DOHH2 (cell line): Measurements from ENCODE around the gene ZBTB4.

ENCODE experiments used
- EZH2phosphoT487 ChIP-seq: fragments of 200-600 bp; sonication (generic); IDR thresholded peaks from 2 replicates; pipeline ENCODE4 v1.6.1; 2017; ENCODE audit warnings: borderline replicate concordance, mild to moderate bottlenecking, antibody characterized with exemption, low read length, moderate library complexity, mixed read lengths
- TF ChIP-seq, protein P1 (sequence below): fragments of 200-600 bp; sonication (generic); IDR thresholded peaks from one replicate; pipeline ENCODE4 v1.5.1; 2014; ENCODE audit warnings: antibody characterized with exemption, mild to moderate bottlenecking, low read depth, low read length; ENCODE audit not compliant: poor library complexity, severe bottlenecking

DNA sequence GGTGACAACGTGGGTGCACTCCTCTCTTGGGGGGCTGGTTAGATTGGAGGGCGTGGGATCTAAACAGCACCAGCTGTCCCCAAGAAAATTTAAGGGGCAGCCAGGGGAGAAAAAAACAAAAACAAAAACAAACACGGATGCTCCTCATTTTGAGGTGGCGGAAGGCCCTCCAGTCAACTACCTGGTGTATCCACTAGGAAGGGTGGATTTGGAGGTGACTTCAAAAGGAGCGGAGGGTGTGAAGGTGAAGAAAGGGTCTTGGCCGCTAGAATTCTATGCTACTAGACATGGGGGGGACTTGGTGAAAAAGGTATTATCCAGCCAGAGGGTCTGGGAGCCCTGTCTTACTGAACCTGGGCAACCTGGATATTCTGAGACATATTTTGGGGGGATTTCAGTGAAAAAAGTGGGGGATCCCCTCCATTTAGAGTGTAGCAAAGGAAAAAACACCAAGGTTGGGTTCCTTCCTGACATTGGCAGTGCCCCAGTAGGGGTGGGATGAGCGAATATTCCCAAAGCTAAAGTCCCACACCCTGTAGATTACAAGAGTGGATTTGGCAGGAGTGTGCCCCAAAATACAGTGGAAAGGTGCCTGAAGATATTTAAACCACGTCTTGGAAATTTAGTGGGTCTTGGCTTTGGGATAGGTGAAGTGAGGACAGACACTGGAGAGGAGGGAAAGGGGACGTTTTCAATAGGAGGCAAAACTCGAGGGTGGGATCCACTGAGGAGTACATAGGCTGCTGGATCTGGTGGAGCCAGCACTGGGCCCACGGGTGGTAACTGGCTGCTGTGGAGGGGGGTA lies 40.6 kb downstream of the ZBTB4 start:
- TF ChIP-seq, protein P1, sequence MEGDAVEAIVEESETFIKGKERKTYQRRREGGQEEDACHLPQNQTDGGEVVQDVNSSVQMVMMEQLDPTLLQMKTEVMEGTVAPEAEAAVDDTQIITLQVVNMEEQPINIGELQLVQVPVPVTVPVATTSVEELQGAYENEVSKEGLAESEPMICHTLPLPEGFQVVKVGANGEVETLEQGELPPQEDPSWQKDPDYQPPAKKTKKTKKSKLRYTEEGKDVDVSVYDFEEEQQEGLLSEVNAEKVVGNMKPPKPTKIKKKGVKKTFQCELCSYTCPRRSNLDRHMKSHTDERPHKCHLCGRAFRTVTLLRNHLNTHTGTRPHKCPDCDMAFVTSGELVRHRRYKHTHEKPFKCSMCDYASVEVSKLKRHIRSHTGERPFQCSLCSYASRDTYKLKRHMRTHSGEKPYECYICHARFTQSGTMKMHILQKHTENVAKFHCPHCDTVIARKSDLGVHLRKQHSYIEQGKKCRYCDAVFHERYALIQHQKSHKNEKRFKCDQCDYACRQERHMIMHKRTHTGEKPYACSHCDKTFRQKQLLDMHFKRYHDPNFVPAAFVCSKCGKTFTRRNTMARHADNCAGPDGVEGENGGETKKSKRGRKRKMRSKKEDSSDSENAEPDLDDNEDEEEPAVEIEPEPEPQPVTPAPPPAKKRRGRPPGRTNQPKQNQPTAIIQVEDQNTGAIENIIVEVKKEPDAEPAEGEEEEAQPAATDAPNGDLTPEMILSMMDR = no peak
- TF ChIP-seq EZH2phosphoT487 = no peak
